Sigmoid colon (tissue), 4 donors: ENCODE results near the gene CHKA.

Source experiments
- EP300 ChIP-seq, 4 donors: sonication (generic); formaldehyde crosslinking; IDR thresholded peaks; one replicate each; pipeline ENCODE4 v1.6.1; 2017; ENCODE audit warnings: antibody characterized with exemption in 4 of 4
- TF ChIP-seq, protein P1 (sequence below), 4 experiments: fragments of 450-650 bp in 3 of 4; fragments of 200-600 bp in 1 of 4; IDR thresholded peaks; one replicate each; pipeline ENCODE4 v1.5.1; 2016 to 2019; ENCODE audit warnings: antibody characterized with exemption in 4 of 4, mild to moderate bottlenecking in 3 of 4, moderate library complexity in 2 of 4

- TF ChIP-seq EP300 (IDR thresholded peaks at IDR 0.05): no peak
- TF ChIP-seq, protein P1, sequence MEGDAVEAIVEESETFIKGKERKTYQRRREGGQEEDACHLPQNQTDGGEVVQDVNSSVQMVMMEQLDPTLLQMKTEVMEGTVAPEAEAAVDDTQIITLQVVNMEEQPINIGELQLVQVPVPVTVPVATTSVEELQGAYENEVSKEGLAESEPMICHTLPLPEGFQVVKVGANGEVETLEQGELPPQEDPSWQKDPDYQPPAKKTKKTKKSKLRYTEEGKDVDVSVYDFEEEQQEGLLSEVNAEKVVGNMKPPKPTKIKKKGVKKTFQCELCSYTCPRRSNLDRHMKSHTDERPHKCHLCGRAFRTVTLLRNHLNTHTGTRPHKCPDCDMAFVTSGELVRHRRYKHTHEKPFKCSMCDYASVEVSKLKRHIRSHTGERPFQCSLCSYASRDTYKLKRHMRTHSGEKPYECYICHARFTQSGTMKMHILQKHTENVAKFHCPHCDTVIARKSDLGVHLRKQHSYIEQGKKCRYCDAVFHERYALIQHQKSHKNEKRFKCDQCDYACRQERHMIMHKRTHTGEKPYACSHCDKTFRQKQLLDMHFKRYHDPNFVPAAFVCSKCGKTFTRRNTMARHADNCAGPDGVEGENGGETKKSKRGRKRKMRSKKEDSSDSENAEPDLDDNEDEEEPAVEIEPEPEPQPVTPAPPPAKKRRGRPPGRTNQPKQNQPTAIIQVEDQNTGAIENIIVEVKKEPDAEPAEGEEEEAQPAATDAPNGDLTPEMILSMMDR (IDR thresholded peaks at IDR 0.05): no peak
Observed at GRCh38 chr11:68093565-68093964, 27.6 kb downstream of the CHKA start.
